Neural cell (in vitro differentiated cells): ENCODE data around the gene CABLES1. TPM values are rescaled to one million over a fixed set of nuclear protein-coding genes. Genes with fewer than 3 reads are reported as not detected.

Experiments
- H2AFZ ChIP-seq: fragments of 200-600, 300-800 bp; sonication (generic), shearing (Covaris generic); 2 replicates; pipeline ENCODE4 v1.6.0; 2014; ENCODE audit warnings: low read depth, mild to moderate bottlenecking, antibody characterized with exemption, low read length, moderate library complexity
- H3F3A ChIP-seq: fragments of 200-600 bp; shearing (Covaris generic); 2 replicates; pipeline ENCODE4 v1.6.1; 2016; ENCODE audit warnings: mild to moderate bottlenecking, moderate library complexity, mixed read lengths, antibody characterized with exemption, low read length; ENCODE audit not compliant: insufficient read depth, poor library complexity, severe bottlenecking
- H3K27ac ChIP-seq: fragments of 200-600, 300-800 bp; sonication (generic), shearing (Covaris generic); 2 replicates; pipeline ENCODE4 v1.5.1; 2014; ENCODE audit warnings: mild to moderate bottlenecking, low read length, moderate library complexity
- H3K27me3 ChIP-seq: fragments of 300-800, 200-600 bp; sonication (generic), shearing (Covaris generic); 2 replicates; pipeline ENCODE4 v1.6.0; 2014; ENCODE audit warnings: mild to moderate bottlenecking, low read depth, low read length, moderate library complexity; ENCODE audit not compliant: insufficient read depth
- H3K36me3 ChIP-seq: fragments of 300-800, 200-600 bp; sonication (generic), shearing (Covaris generic); 2 replicates; pipeline ENCODE4 v1.5.1; 2014; ENCODE audit warnings: mild to moderate bottlenecking, antibody characterized with exemption, low read length, moderate library complexity; ENCODE audit not compliant: insufficient read depth
- H3K4me2 ChIP-seq: fragments of 300-800, 200-600 bp; sonication (generic), shearing (Covaris generic); 2 replicates; pipeline ENCODE4 v1.6.0; 2014; ENCODE audit warnings: mild to moderate bottlenecking, low read length
- H3K4me3 ChIP-seq: fragments of 300-800, 200-600 bp; sonication (generic), shearing (Covaris generic); 2 replicates; pipeline ENCODE4 v1.5.1; 2014; ENCODE audit warnings: mild to moderate bottlenecking, low read length, moderate library complexity
- H3K79me2 ChIP-seq: fragments of 200-600 bp; shearing (Covaris generic); replicated peaks from 2 replicates; pipeline ENCODE4 v1.6.0; 2014; ENCODE audit warnings: mild to moderate bottlenecking, low read length, moderate library complexity; ENCODE audit not compliant: insufficient read depth
- H3K9ac ChIP-seq: fragments of 300-800, 200-600 bp; sonication (generic), shearing (Covaris generic); 2 replicates; pipeline ENCODE4 v1.6.1; 2016; ENCODE audit warnings: mild to moderate bottlenecking, low read length, mixed read lengths
- H3K9me2 ChIP-seq: fragments of 200-600 bp; shearing (Covaris generic); 2 replicates; pipeline ENCODE4 v1.6.1; 2016; ENCODE audit warnings: mild to moderate bottlenecking, low read length, mixed read lengths; ENCODE audit not compliant: insufficient read depth
- H3K9me3 ChIP-seq: fragments of 200-600, 300-800 bp; sonication (generic), shearing (Covaris generic); 2 replicates; pipeline ENCODE4 v1.6.1; 2016; ENCODE audit warnings: mild to moderate bottlenecking, mixed run types, low read length, moderate library complexity, mixed read lengths
- H4K20me1 ChIP-seq: fragments of 200-600 bp; shearing (Covaris generic); 2 replicates; pipeline ENCODE4 v1.6.1; 2016; ENCODE audit warnings: mild to moderate bottlenecking, mixed run types; ENCODE audit not compliant: insufficient read depth
- EP300 ChIP-seq: fragments of 450-650 bp; conservative IDR thresholded peaks from 2 replicates; pipeline ENCODE4 v1.6.1; 2014; ENCODE audit warnings: antibody characterized with exemption, mild to moderate bottlenecking, moderate library complexity; ENCODE audit not compliant: poor library complexity, severe bottlenecking
- EZH2 ChIP-seq: fragments of 200-600, 300-800 bp; shearing (Covaris generic), sonication (generic); IDR thresholded peaks from 2 replicates; pipeline ENCODE4 v1.6.1; 2014; ENCODE audit warnings: antibody characterized with exemption, low read length, borderline replicate concordance, mild to moderate bottlenecking; ENCODE audit not compliant: insufficient read depth, poor library complexity, severe bottlenecking
- MXI1 ChIP-seq: fragments of 450-650 bp; conservative IDR thresholded peaks from 2 replicates; pipeline ENCODE4 v1.6.1; 2014; ENCODE audit warnings: antibody characterized with exemption, mild to moderate bottlenecking; ENCODE audit not compliant: poor library complexity, severe bottlenecking
- POLR2AphosphoS5 ChIP-seq: IDR thresholded peaks from 2 replicates; pipeline ENCODE4 v1.6.1; 2012
- RAD21 ChIP-seq: fragments of 450-650 bp; conservative IDR thresholded peaks from 2 replicates; pipeline ENCODE4 v1.6.1; 2014; ENCODE audit warnings: antibody characterized with exemption, mild to moderate bottlenecking, moderate library complexity
- SMC3 ChIP-seq: fragments of 450-650 bp; conservative IDR thresholded peaks from 2 replicates; pipeline ENCODE4 v1.6.1; 2014; ENCODE audit warnings: antibody characterized with exemption, mild to moderate bottlenecking, moderate library complexity; ENCODE audit not compliant: poor library complexity
- TAF1 ChIP-seq: IDR thresholded peaks from 2 replicates; pipeline ENCODE4 v1.6.1; 2012; ENCODE audit warnings: low read depth
- polyA plus RNA-seq: library from polyadenylated mRNA; depleted of rRNA; stranded (reverse); fragments of >200 nt; gene quantifications from 2 replicates; pipeline ENCODE4 v1.2.3, GENCODE V29; 2014
- TF ChIP-seq, protein P1 (sequence below): fragments of 450-650 bp; IDR thresholded peaks from 2 replicates; pipeline ENCODE4 v1.5.1; 2014; ENCODE audit warnings: antibody characterized with exemption, mild to moderate bottlenecking, moderate library complexity; ENCODE audit not compliant: poor library complexity, severe bottlenecking
- TF ChIP-seq, protein P2 (sequence below): IDR thresholded peaks from 2 replicates; pipeline ENCODE4 v1.6.1; 2012; ENCODE audit warnings: borderline replicate concordance

Gene CABLES1
- polyA plus RNA-seq, 1 donor from 2014 or later: 1.4 TPM

DNA sequence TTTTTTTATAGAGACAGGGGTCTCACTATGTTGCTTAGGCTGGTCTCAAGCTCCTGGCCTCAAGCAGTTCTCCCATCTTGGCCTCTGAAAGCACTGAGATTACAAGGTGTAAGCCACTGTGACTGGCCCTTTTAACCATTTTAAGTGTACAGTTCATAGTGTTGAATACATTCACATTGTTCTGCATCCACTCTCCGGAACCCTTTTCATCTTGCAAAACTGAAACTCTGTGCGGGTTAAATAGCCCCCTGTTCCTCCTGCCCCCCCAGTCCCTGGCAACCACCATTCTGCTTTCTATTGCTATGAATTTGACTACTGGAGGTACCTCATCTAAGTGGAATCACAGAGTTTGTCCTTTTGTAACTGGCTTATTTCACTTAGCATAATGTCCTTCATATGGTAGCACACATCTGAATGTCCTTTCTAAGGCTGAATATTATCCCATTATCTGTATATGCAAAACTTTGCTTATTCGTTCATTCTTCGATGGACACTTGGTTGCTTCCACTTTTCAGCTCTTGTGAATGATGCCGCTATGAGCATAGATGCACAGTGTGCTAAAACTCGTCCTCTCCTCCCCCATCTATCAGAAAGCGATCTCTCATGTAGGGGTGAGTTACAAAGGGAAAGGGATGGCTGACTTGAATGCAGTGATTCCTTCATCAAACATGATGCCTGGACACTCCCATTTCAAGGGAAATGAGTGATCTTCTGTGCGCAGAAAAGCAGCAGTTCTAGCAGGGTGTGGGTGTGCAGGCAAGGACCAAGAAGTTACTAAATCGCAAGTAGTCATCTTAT is 30.2 kb downstream of the CABLES1 start:
- Histone ChIP-seq H2AFZ (no peak overlapping the region), H3K27me3 (no peaks in the 10 kb centered on the region), H3K9me2 (no peaks in the 10 kb centered on the region), H3K79me2 (no peaks in the 10 kb centered on the region), H3K27ac (no peak overlapping the region), H3K4me3 (no peak overlapping the region), H3F3A (no peaks in the 10 kb centered on the region), H3K4me2 (no peak overlapping the region), H4K20me1 (no peaks in the 10 kb centered on the region), H3K36me3 (no peaks in the 10 kb centered on the region), H3K9ac (no peak overlapping the region), H3K9me3 (no peaks in the 10 kb centered on the region)
- TF ChIP-seq EZH2 (no peak), POLR2AphosphoS5 (no peak), RAD21 (no peak), SMC3 (no peak), TAF1 (no peak), MXI1 (no peak), EP300 (no peak)
- TF ChIP-seq, protein P1, sequence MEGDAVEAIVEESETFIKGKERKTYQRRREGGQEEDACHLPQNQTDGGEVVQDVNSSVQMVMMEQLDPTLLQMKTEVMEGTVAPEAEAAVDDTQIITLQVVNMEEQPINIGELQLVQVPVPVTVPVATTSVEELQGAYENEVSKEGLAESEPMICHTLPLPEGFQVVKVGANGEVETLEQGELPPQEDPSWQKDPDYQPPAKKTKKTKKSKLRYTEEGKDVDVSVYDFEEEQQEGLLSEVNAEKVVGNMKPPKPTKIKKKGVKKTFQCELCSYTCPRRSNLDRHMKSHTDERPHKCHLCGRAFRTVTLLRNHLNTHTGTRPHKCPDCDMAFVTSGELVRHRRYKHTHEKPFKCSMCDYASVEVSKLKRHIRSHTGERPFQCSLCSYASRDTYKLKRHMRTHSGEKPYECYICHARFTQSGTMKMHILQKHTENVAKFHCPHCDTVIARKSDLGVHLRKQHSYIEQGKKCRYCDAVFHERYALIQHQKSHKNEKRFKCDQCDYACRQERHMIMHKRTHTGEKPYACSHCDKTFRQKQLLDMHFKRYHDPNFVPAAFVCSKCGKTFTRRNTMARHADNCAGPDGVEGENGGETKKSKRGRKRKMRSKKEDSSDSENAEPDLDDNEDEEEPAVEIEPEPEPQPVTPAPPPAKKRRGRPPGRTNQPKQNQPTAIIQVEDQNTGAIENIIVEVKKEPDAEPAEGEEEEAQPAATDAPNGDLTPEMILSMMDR: no peak
- TF ChIP-seq, protein P2, sequence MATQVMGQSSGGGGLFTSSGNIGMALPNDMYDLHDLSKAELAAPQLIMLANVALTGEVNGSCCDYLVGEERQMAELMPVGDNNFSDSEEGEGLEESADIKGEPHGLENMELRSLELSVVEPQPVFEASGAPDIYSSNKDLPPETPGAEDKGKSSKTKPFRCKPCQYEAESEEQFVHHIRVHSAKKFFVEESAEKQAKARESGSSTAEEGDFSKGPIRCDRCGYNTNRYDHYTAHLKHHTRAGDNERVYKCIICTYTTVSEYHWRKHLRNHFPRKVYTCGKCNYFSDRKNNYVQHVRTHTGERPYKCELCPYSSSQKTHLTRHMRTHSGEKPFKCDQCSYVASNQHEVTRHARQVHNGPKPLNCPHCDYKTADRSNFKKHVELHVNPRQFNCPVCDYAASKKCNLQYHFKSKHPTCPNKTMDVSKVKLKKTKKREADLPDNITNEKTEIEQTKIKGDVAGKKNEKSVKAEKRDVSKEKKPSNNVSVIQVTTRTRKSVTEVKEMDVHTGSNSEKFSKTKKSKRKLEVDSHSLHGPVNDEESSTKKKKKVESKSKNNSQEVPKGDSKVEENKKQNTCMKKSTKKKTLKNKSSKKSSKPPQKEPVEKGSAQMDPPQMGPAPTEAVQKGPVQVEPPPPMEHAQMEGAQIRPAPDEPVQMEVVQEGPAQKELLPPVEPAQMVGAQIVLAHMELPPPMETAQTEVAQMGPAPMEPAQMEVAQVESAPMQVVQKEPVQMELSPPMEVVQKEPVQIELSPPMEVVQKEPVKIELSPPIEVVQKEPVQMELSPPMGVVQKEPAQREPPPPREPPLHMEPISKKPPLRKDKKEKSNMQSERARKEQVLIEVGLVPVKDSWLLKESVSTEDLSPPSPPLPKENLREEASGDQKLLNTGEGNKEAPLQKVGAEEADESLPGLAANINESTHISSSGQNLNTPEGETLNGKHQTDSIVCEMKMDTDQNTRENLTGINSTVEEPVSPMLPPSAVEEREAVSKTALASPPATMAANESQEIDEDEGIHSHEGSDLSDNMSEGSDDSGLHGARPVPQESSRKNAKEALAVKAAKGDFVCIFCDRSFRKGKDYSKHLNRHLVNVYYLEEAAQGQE: no peak

DNA sequence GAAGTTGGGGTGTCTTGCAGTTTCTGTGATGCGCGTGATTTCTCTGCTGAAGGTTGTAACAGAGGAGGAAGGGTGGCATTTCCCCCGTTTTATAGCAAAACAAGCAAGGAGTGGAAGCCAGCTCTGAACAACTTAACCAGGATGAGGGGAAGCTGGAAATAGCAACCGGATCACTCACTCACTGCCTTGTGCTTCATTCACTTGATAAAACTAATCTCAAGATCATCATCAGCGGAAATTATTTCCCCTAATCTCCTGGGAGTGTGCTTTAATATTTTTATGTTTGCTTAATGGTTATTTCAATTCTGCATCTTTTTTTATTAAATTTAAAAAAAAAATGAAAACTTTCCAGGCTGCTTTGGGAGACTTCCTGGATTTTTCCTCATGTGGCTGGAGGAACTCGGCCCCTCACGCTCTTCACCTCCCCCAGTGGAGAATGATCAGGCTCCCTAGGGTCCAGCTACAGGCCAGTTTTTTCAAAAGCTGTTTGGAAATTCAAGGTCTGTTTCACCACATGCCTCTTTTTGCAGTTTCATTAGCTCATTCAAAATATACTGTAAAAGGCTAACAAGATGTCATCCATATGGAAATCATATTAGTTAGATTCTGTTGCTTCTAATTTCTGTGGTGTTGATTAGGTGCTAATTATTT is 31.7 kb downstream of the CABLES1 start:
- H3K79me2 ChIP-seq: no peaks in the 10 kb centered on the region

More for the DNA sequence above, 31.7 kb downstream of the CABLES1 start:
- Histone ChIP-seq H3K9ac (no peak overlapping the region), H3K4me3 (no peak overlapping the region), H3K36me3 (no peaks in the 10 kb centered on the region), H3K9me2 (no peaks in the 10 kb centered on the region), H3K27ac (no peak overlapping the region), H3K27me3 (no peaks in the 10 kb centered on the region), H2AFZ (no peak overlapping the region), H3K4me2 (no peak overlapping the region), H3F3A (no peaks in the 10 kb centered on the region), H4K20me1 (no peaks in the 10 kb centered on the region), H3K9me3 (no peaks in the 10 kb centered on the region)
- TF ChIP-seq, protein P2: no peak
- TF ChIP-seq TAF1 (no peak), SMC3 (no peak), RAD21 (no peak), EP300 (no peak), EZH2 (no peak), MXI1 (no peak), POLR2AphosphoS5 (no peak)
- TF ChIP-seq, protein P1: no peak
